HepG2 (cell line): ENCODE results near the gene DCAKD. TPM values are rescaled to one million over a fixed set of nuclear protein-coding genes. Genes with fewer than 3 reads are reported as not detected.

Experiments used
- BRD4 ChIP-seq: sonication (generic); formaldehyde crosslinking; IDR thresholded peaks from 2 replicates; pipeline ENCODE4 v1.4.0; 2020; ENCODE audit warnings: missing genetic modification reagents
- CBFB ChIP-seq: sonication (generic); formaldehyde crosslinking; IDR thresholded peaks from 2 replicates; pipeline ENCODE4 v1.4.0; 2020; ENCODE audit warnings: missing genetic modification reagents
- FOXJ3 ChIP-seq: sonication (generic); formaldehyde crosslinking; IDR thresholded peaks from 2 replicates; pipeline ENCODE4 v1.4.0; 2020; ENCODE audit warnings: missing genetic modification reagents, mild to moderate bottlenecking, borderline replicate concordance
- GPN1 ChIP-seq: sonication (generic); formaldehyde crosslinking; IDR thresholded peaks from 2 replicates; pipeline ENCODE4 v1.5.1; 2020; ENCODE audit warnings: missing genetic modification reagents, borderline replicate concordance
- HDAC6 ChIP-seq: fragments of 200-600 bp; sonication (generic); IDR thresholded peaks from 2 replicates; pipeline ENCODE4 v1.7.0; 2017; ENCODE audit warnings: mild to moderate bottlenecking, antibody characterized with exemption, low read length, low read depth
- JUND ChIP-seq: sonication (generic); formaldehyde crosslinking; IDR thresholded peaks from 2 replicates; pipeline ENCODE4 v1.8.0; 2022; ENCODE audit warnings: mild to moderate bottlenecking, missing genetic modification reagents
- KMT2B ChIP-seq: IDR thresholded peaks from 2 replicates; pipeline ENCODE4 v1.6.1; 2016; ENCODE audit warnings: missing genetic modification reagents, missing compliant biosample characterization
- MBNL3 ChIP-seq: fragments of 250-450 bp; sonication (Bioruptor Pico); conservative IDR thresholded peaks from 2 replicates; pipeline ENCODE4 v1.8.0; 2022; ENCODE audit warnings: mild to moderate bottlenecking, inconsistent platforms
- SAFB2 ChIP-seq: sonication (generic); formaldehyde crosslinking; IDR thresholded peaks from 2 replicates; pipeline ENCODE4 v1.5.1; 2020; ENCODE audit warnings: missing genetic modification reagents, low read depth, mild to moderate bottlenecking, borderline replicate concordance
- SMYD3 ChIP-seq: sonication (generic); formaldehyde crosslinking; IDR thresholded peaks from 2 replicates; pipeline ENCODE4 v1.8.1; 2023; ENCODE audit warnings: mild to moderate bottlenecking, missing genetic modification reagents
- SSRP1 ChIP-seq: IDR thresholded peaks from 2 replicates; pipeline ENCODE4 v1.6.1; 2016; ENCODE audit warnings: control low read depth
- TAF1 ChIP-seq: sonication (generic); formaldehyde crosslinking; IDR thresholded peaks from 2 replicates; pipeline ENCODE4 v1.4.0; 2020; ENCODE audit warnings: missing genetic modification reagents
- TEF ChIP-seq: sonication (generic); formaldehyde crosslinking; IDR thresholded peaks from 2 replicates; pipeline ENCODE4 v1.5.0; 2020; ENCODE audit warnings: missing genetic modification reagents
- ZFY ChIP-seq: sonication (generic); formaldehyde crosslinking; IDR thresholded peaks from 2 replicates; pipeline ENCODE4 v1.4.0; 2020; ENCODE audit warnings: missing genetic modification reagents
- ZFYVE20 ChIP-seq: sonication (generic); formaldehyde crosslinking; IDR thresholded peaks from 2 replicates; pipeline ENCODE4 v1.8.0; 2023; ENCODE audit warnings: low read depth, mild to moderate bottlenecking, moderate library complexity, missing genetic modification reagents, borderline replicate concordance
- ZNF260 ChIP-seq: sonication (generic); formaldehyde crosslinking; IDR thresholded peaks from 2 replicates; pipeline ENCODE4 v1.4.0; 2020; ENCODE audit warnings: missing genetic modification reagents, low read depth, mild to moderate bottlenecking, borderline replicate concordance
- ZNF557 ChIP-seq: sonication (generic); formaldehyde crosslinking; IDR thresholded peaks from 2 replicates; pipeline ENCODE4 v1.4.0; 2020; ENCODE audit warnings: missing genetic modification reagents
- ZXDC ChIP-seq: sonication (generic); formaldehyde crosslinking; IDR thresholded peaks from 2 replicates; pipeline ENCODE4 v1.5.0; 2020; ENCODE audit warnings: mild to moderate bottlenecking, missing genetic modification reagents
- polyA plus RNA-seq, 8 experiments: library from polyadenylated mRNA; depleted of rRNA in 3 of 8; stranded (reverse) in 7 of 8; unstranded in 1 of 8; fragments of >200 nt; fragmentation: Illumina TruSeq in 4 of 8; extraction: Trizol in 4 of 8; gene quantifications; 2 replicates each; pipeline versions ENCODE4 v1.2.1 to v1.2.3, GENCODE V29; 2011 to 2016; ENCODE audit warnings: low read depth in 4 of 8, missing spikeins in 1 of 8, mixed read lengths in 1 of 8; ENCODE audit not compliant: insufficient read depth in 1 of 8
- total RNA-seq, 5 experiments: library from RNA; depleted of rRNA; stranded (reverse); fragments of >200 nt; fragmentation: Illumina TruSeq; extraction: Trizol; gene quantifications; 2 replicates each; pipeline ENCODE4 v1.2.3, GENCODE V29; 2016; ENCODE audit warnings: low read depth in 1 of 5
- TF ChIP-seq, protein P1 (sequence below): sonication (generic); formaldehyde crosslinking; IDR thresholded peaks from 2 replicates; pipeline ENCODE4 v1.4.0; 2020; ENCODE audit warnings: missing genetic modification reagents, borderline replicate concordance
- TF ChIP-seq, protein P2 (sequence below): sonication (generic); formaldehyde crosslinking; conservative IDR thresholded peaks from 2 replicates; pipeline ENCODE4 v1.8.0; 2022; ENCODE audit warnings: mild to moderate bottlenecking, moderate library complexity, missing genetic modification reagents

Gene DCAKD
- total and polyA plus RNA-seq, 2 of the 13 experiments (the other 11 are each of a cell fraction or from before 2014, with no cell fraction given) = 25.9 to 29.2 TPM

GRCh38 chr17:45021607-45022287, 29.7 kb downstream of the DCAKD start (continued):
- TF ChIP-seq KMT2B (CRISPR knock-in tag) (peak; percentile 71; the same call in 1 of the 2 replicates), SAFB2 (CRISPR knock-in tag) (peak; percentile 99), TAF1 (CRISPR knock-in tag) (peak; percentile 60; the same call in 1 of the 2 replicates), TEF (CRISPR knock-in tag) (no peak), ZNF260 (CRISPR knock-in tag) (no peak), GPN1 (no peak), MBNL3 (no peak), ZNF557 (CRISPR knock-in tag) (no peak), SMYD3 (CRISPR knock-in tag) (no peak), SSRP1 (CRISPR knock-in tag) (no peak), CBFB (CRISPR knock-in tag) (no peak; the same call in 1 of the 2 replicates), ZFYVE20 (CRISPR knock-in tag) (no peak; the same call in 1 of the 2 replicates), ZXDC (CRISPR knock-in tag) (0 out of 2 replicates have a peak, but pooled peaks have one; percentile 12), FOXJ3 (CRISPR knock-in tag) (no peak), JUND (CRISPR knock-in tag) (peak; percentile 74; the same call in 1 of the 2 replicates), HDAC6 (no peak), BRD4 (CRISPR knock-in tag) (peak; percentile 83), ZFY (peak; percentile 99)
- TF ChIP-seq, protein P1, sequence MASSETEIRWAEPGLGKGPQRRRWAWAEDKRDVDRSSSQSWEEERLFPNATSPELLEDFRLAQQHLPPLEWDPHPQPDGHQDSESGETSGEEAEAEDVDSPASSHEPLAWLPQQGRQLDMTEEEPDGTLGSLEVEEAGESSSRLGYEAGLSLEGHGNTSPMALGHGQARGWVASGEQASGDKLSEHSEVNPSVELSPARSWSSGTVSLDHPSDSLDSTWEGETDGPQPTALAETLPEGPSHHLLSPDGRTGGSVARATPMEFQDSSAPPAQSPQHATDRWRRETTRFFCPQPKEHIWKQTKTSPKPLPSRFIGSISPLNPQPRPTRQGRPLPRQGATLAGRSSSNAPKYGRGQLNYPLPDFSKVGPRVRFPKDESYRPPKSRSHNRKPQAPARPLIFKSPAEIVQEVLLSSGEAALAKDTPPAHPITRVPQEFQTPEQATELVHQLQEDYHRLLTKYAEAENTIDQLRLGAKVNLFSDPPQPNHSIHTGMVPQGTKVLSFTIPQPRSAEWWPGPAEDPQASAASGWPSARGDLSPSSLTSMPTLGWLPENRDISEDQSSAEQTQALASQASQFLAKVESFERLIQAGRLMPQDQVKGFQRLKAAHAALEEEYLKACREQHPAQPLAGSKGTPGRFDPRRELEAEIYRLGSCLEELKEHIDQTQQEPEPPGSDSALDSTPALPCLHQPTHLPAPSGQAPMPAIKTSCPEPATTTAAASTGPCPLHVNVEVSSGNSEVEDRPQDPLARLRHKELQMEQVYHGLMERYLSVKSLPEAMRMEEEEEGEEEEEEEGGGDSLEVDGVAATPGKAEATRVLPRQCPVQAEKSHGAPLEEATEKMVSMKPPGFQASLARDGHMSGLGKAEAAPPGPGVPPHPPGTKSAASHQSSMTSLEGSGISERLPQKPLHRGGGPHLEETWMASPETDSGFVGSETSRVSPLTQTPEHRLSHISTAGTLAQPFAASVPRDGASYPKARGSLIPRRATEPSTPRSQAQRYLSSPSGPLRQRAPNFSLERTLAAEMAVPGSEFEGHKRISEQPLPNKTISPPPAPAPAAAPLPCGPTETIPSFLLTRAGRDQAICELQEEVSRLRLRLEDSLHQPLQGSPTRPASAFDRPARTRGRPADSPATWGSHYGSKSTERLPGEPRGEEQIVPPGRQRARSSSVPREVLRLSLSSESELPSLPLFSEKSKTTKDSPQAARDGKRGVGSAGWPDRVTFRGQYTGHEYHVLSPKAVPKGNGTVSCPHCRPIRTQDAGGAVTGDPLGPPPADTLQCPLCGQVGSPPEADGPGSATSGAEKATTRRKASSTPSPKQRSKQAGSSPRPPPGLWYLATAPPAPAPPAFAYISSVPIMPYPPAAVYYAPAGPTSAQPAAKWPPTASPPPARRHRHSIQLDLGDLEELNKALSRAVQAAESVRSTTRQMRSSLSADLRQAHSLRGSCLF = no peak
- TF ChIP-seq, protein P2, sequence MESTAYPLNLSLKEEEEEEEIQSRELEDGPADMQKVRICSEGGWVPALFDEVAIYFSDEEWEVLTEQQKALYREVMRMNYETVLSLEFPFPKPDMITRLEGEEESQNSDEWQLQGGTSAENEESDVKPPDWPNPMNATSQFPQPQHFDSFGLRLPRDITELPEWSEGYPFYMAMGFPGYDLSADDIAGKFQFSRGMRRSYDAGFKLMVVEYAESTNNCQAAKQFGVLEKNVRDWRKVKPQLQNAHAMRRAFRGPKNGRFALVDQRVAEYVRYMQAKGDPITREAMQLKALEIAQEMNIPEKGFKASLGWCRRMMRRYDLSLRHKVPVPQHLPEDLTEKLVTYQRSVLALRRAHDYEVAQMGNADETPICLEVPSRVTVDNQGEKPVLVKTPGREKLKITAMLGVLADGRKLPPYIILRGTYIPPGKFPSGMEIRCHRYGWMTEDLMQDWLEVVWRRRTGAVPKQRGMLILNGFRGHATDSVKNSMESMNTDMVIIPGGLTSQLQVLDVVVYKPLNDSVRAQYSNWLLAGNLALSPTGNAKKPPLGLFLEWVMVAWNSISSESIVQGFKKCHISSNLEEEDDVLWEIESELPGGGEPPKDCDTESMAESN (CRISPR knock-in tag) = peak; percentile 84
